Activated CD4-positive, CD25-positive, alpha-beta regulatory T cell treated with anti-CD3 and anti-CD28 coated beads, Interleukin-2, amount 50 U/mL, for 24 hours (primary cell): ENCODE measurements around the gene ERCC4.

Source experiments
- ATAC-seq, 2 donors: fragments of 150-1000 bp; cut with Tn5 transposase; one replicate each; pipeline ENCODE4 v1.10.0; 2021; ENCODE audit warnings: mild to moderate bottlenecking in 1 of 2, moderate library complexity in 1 of 2

ERCC4 gene

GRCh38 chr16:13995194-13995593 is 75.2 kb downstream of the ERCC4 start:
- ATAC-seq: no peak

DNA sequence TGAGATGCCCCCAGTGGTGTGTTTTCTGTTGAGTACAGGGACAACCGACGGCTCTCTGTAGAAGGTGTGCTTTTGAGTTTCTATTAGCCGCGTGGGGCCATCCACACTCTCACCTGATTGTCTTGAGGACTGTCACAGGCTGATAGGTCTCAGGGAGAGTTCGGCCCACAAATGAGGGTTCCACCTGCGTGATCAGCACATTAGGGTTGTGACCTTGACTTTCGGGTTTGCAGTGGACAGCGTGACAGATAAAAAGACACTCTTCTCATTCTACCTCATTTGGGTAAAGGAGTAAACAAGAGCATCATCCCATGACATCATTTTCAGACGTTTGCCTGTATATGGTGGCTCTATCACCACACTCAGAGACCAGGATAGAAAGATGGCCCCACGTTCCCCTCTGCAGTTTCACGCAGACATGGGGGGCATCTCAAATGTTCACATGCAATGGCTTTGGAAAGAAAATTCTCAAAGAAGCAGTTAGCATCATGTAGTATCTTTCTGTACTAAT is 76.9 kb downstream of the ERCC4 start:
- no peak for ATAC-seq

DNA sequence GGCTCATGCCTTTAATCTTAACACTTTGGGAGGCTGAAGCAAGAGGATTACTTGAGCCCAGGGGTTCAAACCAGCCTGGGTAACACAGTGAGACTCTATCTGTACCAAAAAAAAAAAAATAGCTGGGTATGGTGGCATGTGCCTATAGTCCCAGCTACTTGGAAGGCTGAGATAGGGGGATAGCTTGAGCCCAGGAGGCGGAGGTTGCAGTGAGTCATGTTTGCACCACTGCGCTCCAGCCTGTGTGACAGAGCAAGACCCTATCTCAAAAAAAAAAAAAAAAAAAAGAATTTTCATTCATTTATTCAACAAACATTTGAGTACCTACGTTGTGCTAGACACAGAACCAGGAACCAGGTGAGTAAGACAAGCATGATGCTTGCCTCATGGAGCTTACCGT is 77.6 kb downstream of the ERCC4 start:
- ATAC-seq: no peak

DNA sequence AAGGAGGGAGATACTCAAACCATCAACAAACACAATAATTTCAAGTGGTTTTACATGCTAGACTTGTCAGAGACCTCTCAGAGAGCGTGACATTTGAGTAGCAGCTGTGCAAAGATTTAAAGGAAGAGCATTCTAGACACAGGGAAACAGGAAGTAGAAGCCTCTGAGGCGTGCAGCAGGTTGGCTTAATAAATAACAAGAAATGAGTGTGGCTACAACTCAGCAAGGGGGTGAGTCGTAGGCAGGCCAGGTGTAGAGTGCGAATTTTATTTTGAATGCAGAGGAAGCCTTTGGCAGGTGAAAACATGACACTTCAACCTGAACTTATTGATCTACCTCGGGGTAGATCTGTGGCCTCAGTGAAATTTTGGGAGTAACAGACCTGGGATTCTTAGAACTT is 78.0 kb downstream of the ERCC4 start:
- peak in 1 of 2 donors; percentile 41 for ATAC-seq

DNA sequence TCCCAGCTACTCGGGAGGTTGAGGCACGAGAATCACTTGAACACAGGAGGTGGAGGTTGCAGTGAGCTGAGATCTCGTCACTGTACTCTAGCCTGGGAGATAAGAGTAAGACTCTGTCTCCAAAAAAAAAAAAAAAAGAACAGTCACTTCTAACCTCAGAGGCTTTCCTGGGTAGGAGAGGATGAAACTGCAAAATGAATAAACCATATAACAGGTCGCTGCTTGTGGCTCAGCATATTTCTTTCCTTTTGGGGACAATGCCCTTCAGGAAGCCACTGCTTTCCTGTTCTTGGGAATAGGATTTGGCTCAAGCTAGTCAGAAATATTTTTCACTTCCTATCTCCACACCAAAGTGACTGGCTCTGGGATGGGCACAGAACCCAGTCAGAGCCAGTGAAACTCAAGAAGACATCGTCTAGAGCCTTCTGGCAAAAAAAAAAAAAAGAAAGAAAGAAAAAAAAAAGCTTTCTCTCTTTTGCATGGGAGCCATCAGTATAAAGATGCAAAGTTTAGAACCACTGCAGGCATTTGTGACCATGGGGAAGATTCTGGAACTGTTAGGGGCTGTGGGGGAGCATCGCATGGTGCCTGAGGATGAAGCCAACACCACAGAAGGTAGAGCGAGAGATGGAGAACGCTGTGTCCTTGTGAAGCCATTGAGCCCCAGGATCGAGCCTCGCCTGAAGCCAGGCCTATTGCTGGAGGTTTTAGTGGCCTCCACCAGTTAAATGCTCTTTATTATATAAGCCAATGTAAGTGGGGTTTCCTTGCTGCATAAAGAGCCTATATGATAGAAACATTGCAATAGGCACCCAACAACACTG is 79.3 kb downstream of the ERCC4 start:
- no peak for ATAC-seq

- ATAC-seq: no peak
Measured at GRCh38 chr16:13999895-14000425, 80.0 kb downstream of the ERCC4 start.

GRCh38 chr16:14001521-14001920 is 81.6 kb downstream of the ERCC4 start:
- no peak for ATAC-seq
